CD4-positive, alpha-beta T cell (primary cell): ENCODE results near the gene PRKD2. TPM values are rescaled to one million over a fixed set of nuclear protein-coding genes. Genes with fewer than 3 reads are reported as not detected.

Experiments used
- ATAC-seq: fragments of 200-7000 bp; cut with Tn5 transposase; one replicate; pipeline ENCODE4 v1.10.0; 2022; ENCODE audit warnings: mild to moderate bottlenecking; ENCODE audit not compliant: poor library complexity
- CTCF ChIA-PET: fragments of 350-600 bp; sonication (Branson Sonifier 250); formaldehyde crosslinking; loops from one replicate; lab custom pipeline; 2021; ENCODE audit warnings: antibody characterized with exemption, inconsistent platforms; lab: Charles Lee
- POLR2A ChIA-PET: fragments of 350-600 bp; sonication (Branson Sonifier 250); formaldehyde crosslinking; loops from one replicate; lab custom pipeline; 2021; ENCODE audit warnings: antibody characterized with exemption, inconsistent platforms; lab: Charles Lee
- DNase-seq, 14 experiments: peaks; one replicate each; pipeline ENCODE4 v3.0.0-alpha.2; 2013 to 2020; ENCODE audit warnings: mixed read lengths in 2 of 14
- H3K27ac ChIP-seq, 2 donors: one replicate each; pipeline versions ENCODE4 v1.5.1 to v1.7.0; 2013; ENCODE audit warnings: low read length in 2 of 2, low read depth in 1 of 2, mild to moderate bottlenecking in 1 of 2
- H3K27me3 ChIP-seq, 2 experiments: 1 replicate in 1 of 2; 2 replicates in 1 of 2; pipeline versions ENCODE4 v1.6.1 to v1.7.0; 2013; ENCODE audit warnings: low read length in 2 of 2, control low read depth in 1 of 2, mild to moderate bottlenecking in 1 of 2, moderate library complexity in 1 of 2; ENCODE audit not compliant: insufficient read depth in 2 of 2, control insufficient read depth in 1 of 2
- H3K36me3 ChIP-seq: one replicate; pipeline ENCODE4 v1.6.1; 2013; ENCODE audit warnings: low read length, control low read depth; ENCODE audit not compliant: insufficient read depth
- H3K4me1 ChIP-seq: one replicate; pipeline ENCODE4 v1.6.1; 2013; ENCODE audit warnings: low read length, control low read depth; ENCODE audit not compliant: insufficient read depth
- H3K4me3 ChIP-seq: one replicate; pipeline ENCODE4 v1.5.1; 2013; ENCODE audit warnings: mild to moderate bottlenecking, low read length, moderate library complexity
- H3K9me3 ChIP-seq, 2 experiments: 1 replicate in 1 of 2; 2 replicates in 1 of 2; pipeline versions ENCODE4 v1.6.1 to v1.7.0; 2013; ENCODE audit warnings: low read length in 2 of 2, mild to moderate bottlenecking in 2 of 2, control low read depth in 1 of 2, moderate library complexity in 1 of 2; ENCODE audit not compliant: control insufficient read depth in 1 of 2, insufficient read depth in 1 of 2
- H3K27ac Mint-ChIP-seq: one replicate; pipeline ENCODE4 v1.8.0; 2020; ENCODE audit warnings: mixed read lengths
- H3K27me3 Mint-ChIP-seq: one replicate; pipeline ENCODE4 v1.8.0; 2021; ENCODE audit warnings: mixed read lengths
- H3K36me3 Mint-ChIP-seq: one replicate; pipeline ENCODE4 v1.8.0; 2021; ENCODE audit warnings: low read depth, mixed read lengths
- H3K4me1 Mint-ChIP-seq: one replicate; pipeline ENCODE4 v1.8.0; 2021; ENCODE audit warnings: low read depth, mixed read lengths
- H3K4me3 Mint-ChIP-seq: one replicate; pipeline ENCODE4 v1.8.0; 2020; ENCODE audit warnings: mild to moderate bottlenecking, mixed read lengths
- H3K9me3 Mint-ChIP-seq: one replicate; pipeline ENCODE4 v1.8.0; 2020; ENCODE audit warnings: mixed read lengths
- intact Hi-C, 2 experiments: fragments of 100-400 bp; cut with DNase I in 1 of 2; cut with micrococcal nuclease in 1 of 2; formaldehyde crosslinking; loops; one replicate each; pipeline versions ENCODE4 v1.15.1 to v1.9.0; 2023 to 2025; cut with DNase I, micrococcal nuclease
- total RNA-seq, 174 experiments: library from RNA in 2 of 174; stranded (reverse) in 2 of 174; gene quantifications; one replicate each; pipeline ENCODE4 v1.2.3 and lab custom pipeline; 2021 to 2026
- TF ChIP-seq, protein P1 (sequence below): fragments of 200-600 bp; IDR thresholded peaks from one replicate; pipeline ENCODE4 v1.8.0; 2022; ENCODE audit warnings: antibody characterized with exemption, mild to moderate bottlenecking

The PRKD2 gene
- total RNA-seq, 2 experiments from 2014 or later, result 105 to 113 TPM

DNA sequence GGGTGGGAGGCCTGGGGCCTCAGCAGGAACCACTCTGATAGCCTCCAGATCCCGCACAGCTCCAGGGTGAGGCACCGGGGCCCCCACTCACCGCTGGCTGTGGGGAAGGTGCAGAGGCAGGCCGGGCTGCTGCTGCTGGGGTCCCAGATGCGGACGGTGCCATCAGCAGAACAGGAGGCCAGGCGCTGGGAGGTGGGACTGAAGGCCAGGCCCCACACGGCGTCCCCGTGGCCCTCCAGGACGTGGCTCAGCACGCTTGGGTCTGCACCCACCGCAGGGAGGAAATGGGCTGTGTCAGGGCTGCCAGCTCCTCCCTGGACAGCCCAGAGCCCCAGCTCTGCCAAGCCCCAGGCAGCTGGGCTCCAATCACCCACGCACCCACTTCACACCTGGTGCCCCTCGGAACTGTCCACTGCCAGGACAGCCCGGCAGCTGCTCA lies 6.1 kb upstream of the PRKD2 start:
- Histone ChIP-seq H3K27ac (no peak overlapping the region), H3K36me3 (peaks cover 76% of the 10 kb centered on the region), H3K27me3 (no peaks in the 10 kb centered on the region), H3K9me3 (no peaks in the 10 kb centered on the region), H3K4me3 (no peak overlapping the region), H3K4me1 (peaks cover 27% of the 10 kb centered on the region)
- TF ChIP-seq, protein P1, sequence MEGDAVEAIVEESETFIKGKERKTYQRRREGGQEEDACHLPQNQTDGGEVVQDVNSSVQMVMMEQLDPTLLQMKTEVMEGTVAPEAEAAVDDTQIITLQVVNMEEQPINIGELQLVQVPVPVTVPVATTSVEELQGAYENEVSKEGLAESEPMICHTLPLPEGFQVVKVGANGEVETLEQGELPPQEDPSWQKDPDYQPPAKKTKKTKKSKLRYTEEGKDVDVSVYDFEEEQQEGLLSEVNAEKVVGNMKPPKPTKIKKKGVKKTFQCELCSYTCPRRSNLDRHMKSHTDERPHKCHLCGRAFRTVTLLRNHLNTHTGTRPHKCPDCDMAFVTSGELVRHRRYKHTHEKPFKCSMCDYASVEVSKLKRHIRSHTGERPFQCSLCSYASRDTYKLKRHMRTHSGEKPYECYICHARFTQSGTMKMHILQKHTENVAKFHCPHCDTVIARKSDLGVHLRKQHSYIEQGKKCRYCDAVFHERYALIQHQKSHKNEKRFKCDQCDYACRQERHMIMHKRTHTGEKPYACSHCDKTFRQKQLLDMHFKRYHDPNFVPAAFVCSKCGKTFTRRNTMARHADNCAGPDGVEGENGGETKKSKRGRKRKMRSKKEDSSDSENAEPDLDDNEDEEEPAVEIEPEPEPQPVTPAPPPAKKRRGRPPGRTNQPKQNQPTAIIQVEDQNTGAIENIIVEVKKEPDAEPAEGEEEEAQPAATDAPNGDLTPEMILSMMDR, result no peak
- Mint-ChIP-seq H3K27me3 (no peaks in the 10 kb centered on the region), H3K4me3 (no peak overlapping the region), H3K27ac (no peak overlapping the region), H3K36me3 (peaks cover 58% of the 10 kb centered on the region), H3K4me1 (peaks cover 20% of the 10 kb centered on the region), H3K9me3 (no peaks in the 10 kb centered on the region)
- DNase-seq (peak in 1 of 14 experiments; percentile 16), ATAC-seq (no peak)
- intact Hi-C loops, result no loop called here
- CTCF ChIA-PET, result no interaction called here
- POLR2A ChIA-PET, result interaction anchor here (0.6 kb wide), 1 partner anchor 1029 kb away, joined by 6 read pairs; no protein-coding TSS in a partner anchor

DNA sequence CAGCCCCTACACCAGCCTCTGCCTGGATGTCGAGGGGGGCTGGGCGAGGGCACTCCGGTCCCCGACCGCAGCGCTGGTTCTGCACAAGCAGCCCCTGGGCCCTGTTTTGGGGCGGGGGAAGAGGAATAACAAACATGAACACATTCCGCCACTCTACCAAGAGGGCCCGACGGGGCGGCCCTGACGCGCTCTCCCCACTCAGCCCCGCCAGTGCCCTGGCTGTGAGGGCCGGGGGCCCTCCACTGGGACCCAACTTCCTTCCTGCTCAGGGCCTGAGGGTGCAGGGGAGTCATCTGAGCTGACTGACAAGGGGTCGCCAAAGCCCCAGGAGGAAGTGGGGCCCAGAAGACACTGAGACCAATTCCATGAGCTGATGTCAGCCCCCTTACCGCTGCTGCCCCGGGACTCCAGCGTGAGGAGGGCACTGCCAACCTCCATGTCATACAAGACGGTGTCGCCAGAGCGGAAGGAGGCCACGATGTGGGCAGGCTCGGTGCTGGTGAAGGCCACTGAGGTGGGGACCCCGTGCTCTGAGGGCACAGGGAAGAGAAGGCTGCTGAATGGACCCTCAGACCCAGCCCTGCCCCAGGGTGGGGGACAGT lies 5.6 kb upstream of the PRKD2 start:
- ChIA-PET POLR2A (no interaction called here), CTCF (no interaction called here)
- Mint-ChIP-seq H3K27me3 (no peaks in the 10 kb centered on the region), H3K4me3 (no peak overlapping the region), H3K36me3 (peaks cover 63% of the 10 kb centered on the region), H3K27ac (no peak overlapping the region), H3K4me1 (peaks cover 25% of the 10 kb centered on the region), H3K9me3 (no peaks in the 10 kb centered on the region)
- TF ChIP-seq, protein P1, result no peak
- intact Hi-C loops, result no loop called here
- H3K4me3 ChIP-seq, result no peak overlapping the region
- H3K9me3 ChIP-seq, result no peaks in the 10 kb centered on the region
- H3K36me3 ChIP-seq, result peaks cover 71% of the 10 kb centered on the region
- peaks cover 32% of the 10 kb centered on the region for H3K4me1 ChIP-seq
- DNase-seq (peak in 1 of 14 experiments; percentile 11), ATAC-seq (no peak)
- H3K27me3 ChIP-seq, result no peaks in the 10 kb centered on the region
- H3K27ac ChIP-seq, result no peak overlapping the region

DNA sequence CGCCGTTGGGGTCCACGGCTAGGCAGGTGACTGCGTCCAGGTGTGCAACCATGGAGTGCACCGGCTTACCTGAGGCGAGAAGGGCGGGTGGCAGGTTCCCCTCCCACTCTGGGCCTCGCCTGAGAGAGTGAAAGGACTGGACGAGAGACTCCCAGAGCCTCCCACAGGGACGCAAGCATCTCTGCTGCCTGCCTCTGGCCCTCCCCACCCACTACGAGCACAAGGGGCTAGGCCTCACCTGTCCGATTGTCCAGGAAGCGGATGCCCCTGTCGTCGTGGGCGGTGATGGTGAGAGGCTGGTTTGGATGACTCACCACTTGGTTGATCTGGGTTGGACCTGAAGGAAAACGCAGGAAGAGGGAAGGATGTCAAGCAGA lies 5.1 kb upstream of the PRKD2 start:
- H3K36me3 ChIP-seq, result peaks cover 66% of the 10 kb centered on the region
- DNase-seq (peak in 1 of 14 experiments; percentile 8), ATAC-seq (no peak)
- peaks cover 25% of the 10 kb centered on the region for H3K4me1 Mint-ChIP-seq
- peaks cover 63% of the 10 kb centered on the region for H3K36me3 Mint-ChIP-seq
- no peaks in the 10 kb centered on the region for H3K27me3 Mint-ChIP-seq
- no peak overlapping the region for H3K4me3 ChIP-seq
- TF ChIP-seq, protein P1, result no peak
- ChIA-PET CTCF (no interaction called here), POLR2A (no interaction called here)
- H3K27ac Mint-ChIP-seq, result no peak overlapping the region
- H3K4me3 Mint-ChIP-seq, result no peak overlapping the region
- H3K4me1 ChIP-seq, result peaks cover 36% of the 10 kb centered on the region
- intact Hi-C loops, result no loop called here
- no peak overlapping the region for H3K27ac ChIP-seq
- H3K9me3 ChIP-seq, result no peaks in the 10 kb centered on the region
- no peaks in the 10 kb centered on the region for H3K27me3 ChIP-seq
- H3K9me3 Mint-ChIP-seq, result no peaks in the 10 kb centered on the region
